Measurements from ENCODE around the gene ZNF2.

Gene ZNF2

GRCh38 chr2:95207111-95207961 is 41.7 kb downstream of the ZNF2 start, which contains the start of gene ZNF892:
Gene ZNF892, plus strand, starts transcription at chr2:95207521. Its CDS starts 295 bp downstream, at chr2:95207816.
- peak; percentile 89 for DNase-seq

GRCh38 chr2:95208106-95208505 is 42.5 kb downstream of the ZNF2 start:
- no peak for DNase-seq

GRCh38 chr2:95215018-95215612 is 49.5 kb downstream of the ZNF2 start:
- no peak for DNase-seq

GRCh38 chr2:95220449-95220848 is 54.8 kb downstream of the ZNF2 start:
- no peak for DNase-seq

- DNase-seq, result no peak
Observed at GRCh38 chr2:95225658-95226057, 60.0 kb downstream of the ZNF2 start.

- peak; percentile 32 for DNase-seq
Observed at GRCh38 chr2:95231723-95232122, 66.1 kb downstream of the ZNF2 start.

GRCh38 chr2:95232232-95232631 is 66.6 kb downstream of the ZNF2 start:
- no peak for DNase-seq
